NCI-H2081 treated with DMSO at 0.1 percent for 48 hours (cell line): ENCODE measurements around the gene USP22.
"Not testable (repeated sequence)": the region's sequence is repeated elsewhere in the genome, so short reads cannot be mapped to it uniquely, and the experiment has no call there.

Experiments used
- DNase-seq: peaks from one replicate; lab custom pipeline; 2025; lab: John Stamatoyannopoulos, UW

Gene USP22

GRCh38 chr17:21042458-21043295, at the start of gene USP22:
Gene USP22, minus strand, starts transcription at chr17:21043011. Its CDS starts 176 bp downstream, at chr17:21042835.
- DNase-seq: no peak

- no peak for DNase-seq
Measured at GRCh38 chr17:21090902-21091618, 48.2 kb upstream of the USP22 start.

GRCh38 chr17:21089933-21090901, 47.4 kb upstream of the USP22 start:
- no peak for DNase-seq

- no peak for DNase-seq
Measured at GRCh38 chr17:21089145-21089544, 46.3 kb upstream of the USP22 start.

GRCh38 chr17:21085707-21086106, 42.9 kb upstream of the USP22 start:
- DNase-seq: no peak

GRCh38 chr17:21085280-21085679, 42.5 kb upstream of the USP22 start:
- not testable (repeated sequence) for DNase-seq

- no peak for DNase-seq
Measured at GRCh38 chr17:21082001-21082436, 39.2 kb upstream of the USP22 start.

GRCh38 chr17:21079196-21079595, 36.4 kb upstream of the USP22 start:
- no peak for DNase-seq

GRCh38 chr17:21078016-21078780, 35.4 kb upstream of the USP22 start:
- no peak for DNase-seq

- no peak for DNase-seq
Measured at GRCh38 chr17:21077281-21077680, 34.5 kb upstream of the USP22 start.

GRCh38 chr17:21076242-21076641, 33.4 kb upstream of the USP22 start:
- no peak for DNase-seq

- DNase-seq: no peak
Measured at GRCh38 chr17:21075739-21076085, 32.9 kb upstream of the USP22 start.

- no peak for DNase-seq
Measured at GRCh38 chr17:21072745-21073197, 30.0 kb upstream of the USP22 start.

- DNase-seq: no peak
Measured at GRCh38 chr17:21066394-21066793, 23.6 kb upstream of the USP22 start.

GRCh38 chr17:21061971-21062526, 19.2 kb upstream of the USP22 start:
- no peak for DNase-seq

GRCh38 chr17:21061158-21061835, 18.5 kb upstream of the USP22 start:
- DNase-seq: no peak

- no peak for DNase-seq
Measured at GRCh38 chr17:21059761-21060160, 16.9 kb upstream of the USP22 start.

GRCh38 chr17:21058098-21058893, 15.5 kb upstream of the USP22 start:
- DNase-seq: no peak

GRCh38 chr17:21053056-21053455, 10.2 kb upstream of the USP22 start:
- not testable (repeated sequence) for DNase-seq

GRCh38 chr17:21049457-21049856, 6.6 kb upstream of the USP22 start:
- DNase-seq: no peak
